Transverse colon (tissue), 4 donors: Measurements from ENCODE around the gene CDK5RAP3.
A peak's percentile ranks its signal among the peaks of the same experiment; 100 is the strongest.

Source experiments
- EP300 ChIP-seq: sonication (generic); formaldehyde crosslinking; IDR thresholded peaks from one replicate; pipeline ENCODE4 v1.6.1; 2017; ENCODE audit warnings: antibody characterized with exemption, low read depth
- POLR2A ChIP-seq: fragments of 450-650 bp; IDR thresholded peaks from one replicate; pipeline ENCODE4 v1.6.1; 2016; ENCODE audit warnings: antibody characterized with exemption, mild to moderate bottlenecking, moderate library complexity
- POLR2AphosphoS5 ChIP-seq, 3 donors: sonication (generic); formaldehyde crosslinking; IDR thresholded peaks; one replicate each; pipeline ENCODE4 v1.6.1; 2016; ENCODE audit warnings: antibody characterized with exemption in 3 of 3
- TF ChIP-seq, protein P1 (sequence below), 5 experiments: fragments of 200-600 bp in 3 of 5; fragments of 450-650 bp in 2 of 5; sonication (generic) in 3 of 5; IDR thresholded peaks; 1 replicate in 2 of 5; 2 replicates in 3 of 5; pipeline ENCODE4 v1.5.1; 2016 to 2017; ENCODE audit warnings: antibody characterized with exemption in 5 of 5, inconsistent platforms in 3 of 5, mild to moderate bottlenecking in 2 of 5, moderate library complexity in 1 of 5

DNA sequence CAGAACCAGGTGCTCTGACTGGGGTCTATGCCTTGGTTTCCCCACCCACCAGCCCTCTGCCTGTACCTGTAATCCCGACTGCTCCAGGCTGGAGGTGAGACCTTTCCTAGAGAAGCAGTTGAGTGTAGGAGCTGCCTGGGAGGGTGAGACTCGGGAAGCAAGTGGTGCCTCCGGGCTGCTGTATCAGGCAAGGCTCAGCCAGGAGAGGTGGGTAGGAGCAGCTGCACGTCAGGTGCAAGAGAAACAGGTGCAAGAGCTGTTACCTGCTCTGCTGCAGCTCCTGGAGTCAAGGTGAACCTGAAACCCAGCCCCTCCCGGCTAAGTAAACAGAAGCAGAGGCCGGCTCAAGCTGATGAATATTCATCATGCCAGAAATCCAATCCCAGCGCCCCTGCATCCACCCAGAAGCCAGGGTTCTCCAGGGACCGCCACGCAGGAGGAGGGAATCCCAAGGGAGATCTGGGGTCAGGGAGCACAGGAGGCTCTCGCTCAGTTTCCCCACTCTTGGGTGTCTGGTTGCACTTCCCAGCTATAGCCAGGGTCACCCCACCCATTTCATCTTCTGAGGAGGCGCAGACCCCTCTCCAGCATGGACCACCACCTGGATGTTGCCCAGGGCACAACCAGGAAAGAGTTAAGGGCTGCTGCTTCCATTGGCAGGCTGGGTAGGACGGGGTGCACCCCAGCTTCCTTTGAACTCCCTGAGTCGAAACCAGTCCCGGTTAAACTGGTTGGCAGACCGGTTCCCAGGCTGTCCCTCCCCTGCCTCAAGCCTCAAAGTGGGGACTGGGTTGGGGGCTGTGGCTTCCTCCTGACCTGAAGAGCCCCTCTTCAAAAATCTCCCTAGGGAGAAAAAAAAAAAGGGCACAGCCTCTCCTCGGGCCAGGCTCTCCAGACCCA, 13.1 kb upstream of the CDK5RAP3 start, which contains the start of gene PRR15L:
- TF ChIP-seq POLR2A, result peak; percentile 97
- TF ChIP-seq, protein P1, sequence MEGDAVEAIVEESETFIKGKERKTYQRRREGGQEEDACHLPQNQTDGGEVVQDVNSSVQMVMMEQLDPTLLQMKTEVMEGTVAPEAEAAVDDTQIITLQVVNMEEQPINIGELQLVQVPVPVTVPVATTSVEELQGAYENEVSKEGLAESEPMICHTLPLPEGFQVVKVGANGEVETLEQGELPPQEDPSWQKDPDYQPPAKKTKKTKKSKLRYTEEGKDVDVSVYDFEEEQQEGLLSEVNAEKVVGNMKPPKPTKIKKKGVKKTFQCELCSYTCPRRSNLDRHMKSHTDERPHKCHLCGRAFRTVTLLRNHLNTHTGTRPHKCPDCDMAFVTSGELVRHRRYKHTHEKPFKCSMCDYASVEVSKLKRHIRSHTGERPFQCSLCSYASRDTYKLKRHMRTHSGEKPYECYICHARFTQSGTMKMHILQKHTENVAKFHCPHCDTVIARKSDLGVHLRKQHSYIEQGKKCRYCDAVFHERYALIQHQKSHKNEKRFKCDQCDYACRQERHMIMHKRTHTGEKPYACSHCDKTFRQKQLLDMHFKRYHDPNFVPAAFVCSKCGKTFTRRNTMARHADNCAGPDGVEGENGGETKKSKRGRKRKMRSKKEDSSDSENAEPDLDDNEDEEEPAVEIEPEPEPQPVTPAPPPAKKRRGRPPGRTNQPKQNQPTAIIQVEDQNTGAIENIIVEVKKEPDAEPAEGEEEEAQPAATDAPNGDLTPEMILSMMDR (IDR thresholded peaks at IDR 0.05), result no peak
- TF ChIP-seq EP300, result no peak
- peak; percentile 88 to 97 (median 97) for TF ChIP-seq POLR2AphosphoS5 (IDR thresholded peaks at IDR 0.05)
